ENCODE data around the gene DLG2. TPM values are rescaled to one million over a fixed set of nuclear protein-coding genes. Genes with fewer than 3 reads are reported as not detected.

DLG2 gene
- polyA plus RNA-seq, 4 donors, result 12.8 to 14.2 (median 13.7) TPM

- DNase-seq (ENCODE audit: low read depth in 4 of 4, low spot score in 3 of 4), result no peak
Observed at GRCh38 chr11:83933008-83933407, 1694.1 kb downstream of the DLG2 start.

DNA sequence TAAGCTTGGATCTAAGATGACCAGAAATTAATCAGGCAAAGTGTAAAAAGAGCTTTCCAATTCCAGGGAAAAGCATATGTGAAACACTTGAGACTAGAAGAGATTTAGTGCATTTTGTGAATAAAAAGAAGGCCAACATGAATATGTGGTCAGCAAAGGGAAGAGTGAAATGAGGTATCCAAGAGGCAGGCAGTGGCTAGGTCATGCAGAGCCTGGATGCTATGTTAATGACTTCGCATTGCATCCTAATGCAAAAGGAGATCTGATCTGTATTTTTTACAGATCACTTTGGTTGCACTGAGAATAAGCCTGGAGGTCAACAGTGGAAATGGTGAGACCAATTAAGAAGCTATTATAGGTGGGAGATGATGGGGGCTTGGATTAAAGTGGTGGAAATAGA is 1699.7 kb downstream of the DLG2 start:
- DNase-seq (ENCODE audit: low read depth in 4 of 4, low spot score in 3 of 4), result no peak

DNA sequence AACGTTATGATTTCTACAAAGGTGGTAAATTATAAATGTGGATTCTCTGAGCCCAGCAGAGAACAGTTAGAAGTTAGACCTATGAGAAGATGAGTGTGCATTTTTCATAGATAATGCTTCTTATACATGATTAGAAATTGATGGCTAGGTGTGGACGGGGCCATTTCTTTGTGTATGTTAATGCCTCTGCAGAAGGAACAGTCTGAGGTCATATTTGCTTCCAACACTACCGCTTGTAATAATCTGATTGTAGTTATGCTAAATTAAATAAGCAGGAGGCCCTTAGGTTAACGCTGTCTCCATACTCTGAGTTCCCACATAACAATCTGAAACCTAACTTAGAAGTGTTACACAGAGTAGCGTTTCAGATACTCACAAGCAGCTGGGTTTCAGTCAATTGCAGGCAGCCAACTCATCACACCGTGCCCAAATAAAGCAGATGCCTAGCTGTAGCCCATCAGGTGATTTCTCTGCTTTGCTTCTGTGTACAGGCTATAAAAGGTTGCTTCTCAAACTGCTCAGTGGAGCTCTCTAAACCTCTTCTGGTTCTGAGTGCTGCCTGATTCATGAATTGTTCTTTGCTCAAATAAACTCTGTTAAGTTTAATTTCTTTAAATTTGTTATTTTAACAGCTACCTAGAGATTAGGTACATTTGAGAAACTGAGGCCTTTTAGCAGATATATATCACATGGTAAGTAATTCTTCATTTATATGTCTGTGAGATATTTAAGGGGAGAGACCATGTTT is 1702.2 kb downstream of the DLG2 start:
- DNase-seq (ENCODE audit: low read depth in 4 of 4, low spot score in 3 of 4), result no peak

GRCh38 chr11:83923961-83924360 is 1703.2 kb downstream of the DLG2 start:
- DNase-seq (ENCODE audit: low read depth in 4 of 4, low spot score in 3 of 4), result no peak

DNA sequence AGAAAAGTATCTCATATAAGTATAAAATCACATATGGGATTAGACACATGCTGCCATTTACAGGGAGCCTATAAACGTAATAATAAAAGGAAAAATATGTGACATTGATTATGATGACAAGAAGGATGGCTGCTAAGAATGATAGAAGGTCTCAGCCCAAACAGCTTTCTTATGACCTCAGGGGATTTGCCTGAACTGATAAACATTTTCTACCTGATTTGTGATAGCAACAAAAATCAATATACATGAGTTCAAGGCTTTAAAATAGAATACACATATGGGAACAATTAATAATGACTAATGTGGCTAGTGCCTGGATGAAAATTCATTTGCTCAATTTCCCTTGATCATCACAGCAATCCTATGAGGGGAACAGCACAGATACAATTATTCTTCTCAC is 1704.2 kb downstream of the DLG2 start:
- DNase-seq (ENCODE audit: low read depth in 4 of 4, low spot score in 3 of 4), result no peak

GRCh38 chr11:83922318-83922717 is 1704.8 kb downstream of the DLG2 start:
- no peak for DNase-seq (ENCODE audit: low read depth in 4 of 4, low spot score in 3 of 4)

DNA sequence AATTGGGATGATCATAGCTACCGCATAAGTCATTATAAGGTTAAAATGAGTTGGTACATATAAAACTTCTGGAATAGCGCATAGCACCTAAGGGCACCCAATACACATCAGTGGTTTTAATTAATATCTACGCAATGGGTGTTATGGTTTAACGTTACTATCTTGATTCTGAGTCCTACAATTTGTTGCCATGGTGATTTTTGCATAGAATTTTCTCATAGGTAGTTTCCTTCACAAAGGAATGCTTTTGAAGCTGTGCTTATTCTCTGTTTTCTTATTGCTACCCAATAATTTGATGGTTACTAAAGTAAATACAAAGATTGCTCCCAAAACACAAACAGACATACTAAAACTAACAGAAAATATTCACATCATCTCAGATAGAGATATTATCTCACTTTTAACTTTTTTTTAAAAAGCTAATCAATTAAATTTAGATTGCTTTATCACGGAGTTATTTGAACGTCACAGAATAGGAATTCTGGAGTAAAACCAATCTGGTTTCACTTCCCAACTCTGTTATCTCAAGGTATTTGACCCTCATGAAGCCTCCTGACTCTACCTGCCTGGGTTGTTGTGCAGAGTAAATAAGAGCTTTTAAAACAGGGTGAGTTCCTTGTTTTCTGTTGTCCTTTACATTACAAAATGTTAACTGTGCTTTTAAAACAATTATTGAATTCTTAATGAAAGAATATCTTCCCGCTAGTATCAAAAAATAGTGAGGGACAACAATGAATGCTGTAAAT is 1705.5 kb downstream of the DLG2 start:
- no peak for DNase-seq (ENCODE audit: low read depth in 4 of 4, low spot score in 3 of 4)

GRCh38 chr11:83918476-83918875 is 1708.7 kb downstream of the DLG2 start:
- DNase-seq (ENCODE audit: low read depth in 4 of 4, low spot score in 3 of 4), result no peak

DNA sequence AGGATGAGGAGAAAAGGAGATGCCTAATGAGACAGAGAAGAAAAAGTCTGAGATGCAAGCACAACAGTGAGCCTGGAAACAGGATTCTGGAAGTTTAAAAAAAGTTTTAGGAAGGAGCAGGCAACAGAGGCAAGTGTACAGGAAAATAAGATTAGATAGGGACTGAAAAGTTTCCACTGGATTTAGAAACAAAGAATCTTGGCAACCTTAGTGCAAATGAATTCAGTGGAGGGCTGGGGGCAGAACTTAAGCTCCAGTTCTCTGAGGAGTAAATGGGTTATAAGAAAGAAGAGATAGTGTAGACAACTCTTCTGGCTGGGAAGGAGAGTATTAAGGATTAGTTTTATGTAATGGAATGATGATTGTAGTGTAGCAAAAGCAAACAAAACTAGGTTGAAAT is 1712.1 kb downstream of the DLG2 start:
- DNase-seq (ENCODE audit: low read depth in 4 of 4, low spot score in 3 of 4), result no peak

GRCh38 chr11:83909579-83910534 is 1717.3 kb downstream of the DLG2 start:
- no peak for DNase-seq (ENCODE audit: low read depth in 4 of 4, low spot score in 3 of 4)

- no peak for DNase-seq (ENCODE audit: low read depth in 4 of 4, low spot score in 3 of 4)
Observed at GRCh38 chr11:83908298-83908856, 1718.8 kb downstream of the DLG2 start.

DNA sequence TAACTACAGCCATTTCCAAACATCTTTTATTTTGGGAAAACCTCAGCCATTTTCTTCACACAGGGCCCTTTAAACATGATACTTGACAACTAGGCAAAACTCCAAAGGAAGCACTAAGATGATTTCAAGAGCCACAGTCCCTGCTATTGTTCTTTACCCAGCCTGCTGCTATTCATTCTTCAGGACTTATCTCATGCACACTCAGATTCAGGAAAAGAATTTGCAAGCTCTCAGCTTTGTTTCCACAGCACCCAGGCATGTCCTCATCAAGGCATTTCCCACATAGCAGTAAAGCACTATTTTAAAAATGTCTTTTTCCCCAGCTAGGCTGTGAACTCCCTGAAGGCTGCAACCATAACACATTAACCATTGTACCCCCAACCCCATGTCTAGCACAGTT is 1731.6 kb downstream of the DLG2 start:
- DNase-seq (ENCODE audit: low read depth in 4 of 4, low spot score in 3 of 4), result no peak

- no peak for DNase-seq (ENCODE audit: low read depth in 4 of 4, low spot score in 3 of 4)
Observed at GRCh38 chr11:83881428-83881827, 1745.7 kb downstream of the DLG2 start.

DNA sequence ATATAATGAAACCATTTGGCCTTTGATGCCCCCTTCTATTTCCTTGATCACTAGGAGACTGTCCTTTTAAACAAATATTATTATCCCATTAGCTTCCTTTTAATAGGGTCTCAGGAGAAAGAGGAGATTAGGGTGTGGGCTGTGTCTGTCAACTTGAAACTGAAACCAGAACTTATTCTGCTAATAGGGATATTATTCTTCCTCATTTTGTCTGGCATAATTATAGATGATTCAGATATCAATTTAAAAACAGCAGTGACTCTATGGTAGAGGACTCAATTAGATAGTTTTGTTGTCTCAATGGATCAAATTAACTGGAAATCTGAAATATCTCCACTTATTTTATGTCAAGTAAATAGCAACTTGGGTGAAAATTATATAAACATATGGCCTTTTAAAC is 1756.1 kb downstream of the DLG2 start:
- no peak for DNase-seq (ENCODE audit: low read depth in 4 of 4, low spot score in 3 of 4)

DNA sequence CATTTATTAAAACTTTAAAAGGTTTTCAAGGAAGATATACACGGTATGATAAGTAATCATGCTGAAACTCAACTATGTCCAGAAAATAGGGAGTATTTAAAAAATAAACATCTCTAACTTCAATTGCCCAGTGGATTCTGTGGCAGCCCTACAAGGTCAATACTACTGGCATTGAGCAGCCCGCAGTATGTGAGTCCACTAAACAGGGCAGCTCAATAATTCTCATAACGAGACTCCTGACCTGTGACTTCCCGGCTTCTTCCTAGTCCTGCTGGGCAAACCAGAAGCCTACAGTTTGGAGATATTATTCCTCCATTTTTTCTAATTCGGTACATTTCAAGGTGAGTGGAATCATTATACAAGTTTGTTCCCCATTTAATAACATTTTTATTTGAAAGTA is 1760.5 kb downstream of the DLG2 start:
- no peak for DNase-seq (ENCODE audit: low read depth in 4 of 4, low spot score in 3 of 4)

DNA sequence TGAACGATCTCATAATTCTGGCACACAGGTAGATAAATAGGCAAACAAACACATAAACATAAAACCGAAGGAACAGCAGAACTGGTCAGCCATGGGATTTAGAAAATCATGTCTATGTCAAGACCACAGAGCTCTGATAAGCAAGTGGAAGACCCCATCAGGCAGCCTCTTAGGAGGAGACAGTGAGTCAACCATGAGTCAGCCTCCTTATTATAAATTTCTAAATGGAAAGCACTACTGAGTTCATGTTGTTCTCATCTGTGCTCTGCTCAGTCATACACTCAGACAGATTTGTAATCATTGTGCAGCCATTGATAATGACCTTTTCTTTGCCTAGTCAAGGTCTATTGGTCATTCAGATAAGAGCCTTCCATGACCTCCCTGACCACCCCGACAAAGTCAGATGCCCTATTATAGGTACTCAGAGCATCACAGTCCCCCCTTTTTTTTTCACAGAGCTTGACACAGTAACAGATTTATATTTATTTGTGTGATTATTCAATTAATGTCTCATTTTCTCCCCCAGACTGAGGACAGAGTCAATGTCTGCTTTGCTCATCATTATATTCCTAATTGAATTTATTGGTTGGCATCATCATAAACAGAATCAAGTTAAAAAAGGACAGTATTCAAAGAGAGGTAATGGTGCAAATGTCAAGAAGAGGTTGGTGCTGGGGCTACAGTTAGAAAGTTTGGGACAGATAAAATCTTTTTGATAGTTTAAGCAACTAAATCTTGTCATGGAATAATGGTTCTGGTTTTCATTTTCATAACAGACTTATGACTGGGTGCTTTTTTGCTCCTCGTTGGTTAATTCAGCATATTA is 1761.3 kb downstream of the DLG2 start:
- DNase-seq (ENCODE audit: low read depth in 4 of 4, low spot score in 3 of 4), result no peak

DNA sequence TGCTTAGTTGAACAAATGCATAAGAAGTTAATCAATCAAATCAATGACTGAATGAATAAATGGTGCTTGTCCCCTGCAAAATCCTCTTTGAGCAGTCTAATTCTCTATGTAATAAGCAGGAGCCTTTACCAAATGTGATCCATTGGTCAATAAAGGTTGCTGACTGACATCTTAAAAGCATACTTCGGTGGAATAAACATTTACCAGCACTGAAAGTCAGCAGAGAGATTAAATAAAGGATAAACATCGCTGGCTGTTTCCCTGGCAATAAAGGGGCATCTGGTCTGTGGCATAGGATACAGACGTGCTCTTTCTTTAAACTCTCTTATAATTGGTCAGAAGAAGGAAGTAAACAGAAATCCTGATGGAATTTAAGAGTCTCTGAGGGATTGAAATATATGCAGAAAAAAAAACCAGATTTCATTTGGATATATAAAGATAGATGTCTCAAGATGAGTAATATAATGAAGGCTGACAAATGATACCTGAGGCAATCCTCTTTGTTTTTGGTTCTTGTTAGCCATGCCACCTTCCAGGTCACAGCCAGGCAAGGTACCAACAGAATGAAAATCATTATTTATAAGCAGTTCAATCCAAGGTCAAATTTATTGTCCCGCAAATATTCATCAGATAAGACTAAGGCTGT is 1762.6 kb downstream of the DLG2 start:
- no peak for DNase-seq (ENCODE audit: low read depth in 4 of 4, low spot score in 3 of 4)

DNA sequence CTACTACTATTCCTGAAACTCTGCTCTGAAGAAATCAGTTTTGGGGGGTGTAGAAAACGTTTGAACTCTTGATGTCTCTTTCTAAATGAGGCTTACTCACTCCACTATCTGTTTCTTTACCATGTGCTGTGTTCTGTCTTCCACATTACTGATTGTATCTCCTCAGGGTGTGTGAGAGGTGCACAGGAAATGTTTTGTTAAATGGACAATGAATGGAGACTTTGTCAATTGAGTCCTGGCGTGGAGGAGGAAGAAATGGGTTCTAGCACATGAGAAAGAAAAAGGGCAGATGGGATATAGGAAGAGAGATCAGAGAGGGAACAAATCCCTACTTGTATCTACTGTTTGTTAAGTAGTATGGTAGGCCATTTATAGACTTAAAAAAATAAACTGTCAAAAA is 1763.9 kb downstream of the DLG2 start:
- DNase-seq (ENCODE audit: low read depth in 4 of 4, low spot score in 3 of 4), result no peak

DNA sequence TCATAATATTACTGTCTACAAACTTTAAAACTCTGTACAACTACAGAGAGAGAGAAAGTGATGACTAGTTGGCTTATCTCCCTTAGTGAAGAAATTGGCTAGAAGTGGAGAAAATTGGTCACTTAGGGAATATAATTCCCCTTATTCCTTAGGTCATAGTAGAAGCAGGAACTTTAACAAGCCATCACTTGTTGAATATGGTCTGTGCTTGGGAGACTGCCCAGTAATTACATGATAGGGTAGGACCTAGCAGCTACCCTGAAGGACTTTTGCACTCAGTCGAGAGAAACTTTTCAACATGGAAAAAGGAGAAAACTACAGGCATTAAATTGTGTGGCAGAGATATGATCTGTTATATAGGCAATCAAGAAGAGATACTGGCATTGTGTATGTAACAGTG is 1764.5 kb downstream of the DLG2 start:
- DNase-seq (ENCODE audit: low read depth in 4 of 4, low spot score in 3 of 4), result no peak

All from right renal pelvis (tissue), 4 donors.